AG08396 (cell line): ENCODE results near the gene KIAA0586.
"Not testable (repeated sequence)": the region's sequence is repeated elsewhere in the genome, so short reads cannot be mapped to it uniquely, and the experiment has no call there.

Source experiments
- DNase-seq: peaks from one replicate; pipeline ENCODE4 v3.0.0; 2012; ENCODE audit warnings: low spot score, mixed read lengths

Gene KIAA0586

GRCh38 chr14:58549105-58549757, 121.7 kb downstream of the KIAA0586 start:
- no peak for DNase-seq

- no peak for DNase-seq
Measured at GRCh38 chr14:58553959-58554358, 126.4 kb downstream of the KIAA0586 start.

GRCh38 chr14:58555647-58556046, 128.1 kb downstream of the KIAA0586 start:
- no peak for DNase-seq

GRCh38 chr14:58557242-58557641, 129.7 kb downstream of the KIAA0586 start:
- DNase-seq = no peak

- no peak for DNase-seq
Measured at GRCh38 chr14:58560208-58560607, 132.7 kb downstream of the KIAA0586 start.

GRCh38 chr14:58562141-58562540, 134.6 kb downstream of the KIAA0586 start:
- DNase-seq = no peak

GRCh38 chr14:58563978-58564377, 136.5 kb downstream of the KIAA0586 start:
- DNase-seq = no peak

- no peak for DNase-seq
Measured at GRCh38 chr14:58565832-58566231, 138.3 kb downstream of the KIAA0586 start.

GRCh38 chr14:58566979-58567378, 139.5 kb downstream of the KIAA0586 start:
- DNase-seq = no peak

GRCh38 chr14:58568322-58568721, 140.8 kb downstream of the KIAA0586 start:
- no peak for DNase-seq

- DNase-seq = no peak
Measured at GRCh38 chr14:58571256-58571655, 143.7 kb downstream of the KIAA0586 start.

GRCh38 chr14:58571769-58572472, 144.4 kb downstream of the KIAA0586 start:
- peak; percentile 59 for DNase-seq

- DNase-seq = no peak
Measured at GRCh38 chr14:58572473-58572853, 144.9 kb downstream of the KIAA0586 start.

- DNase-seq = no peak
Measured at GRCh38 chr14:58572863-58573262, 145.3 kb downstream of the KIAA0586 start.

- DNase-seq = no peak
Measured at GRCh38 chr14:58574623-58575022, 147.1 kb downstream of the KIAA0586 start.

- no peak for DNase-seq
Measured at GRCh38 chr14:58575956-58576355, 148.4 kb downstream of the KIAA0586 start.

GRCh38 chr14:58580035-58580434, 152.5 kb downstream of the KIAA0586 start:
- DNase-seq = not testable (repeated sequence)

- not testable (repeated sequence) for DNase-seq
Measured at GRCh38 chr14:58581389-58581788, 153.9 kb downstream of the KIAA0586 start.

GRCh38 chr14:58584383-58584782, 156.9 kb downstream of the KIAA0586 start:
- DNase-seq = no peak

GRCh38 chr14:58587271-58587670, 159.8 kb downstream of the KIAA0586 start:
- peak; percentile 68 for DNase-seq

GRCh38 chr14:58588321-58588720, 160.8 kb downstream of the KIAA0586 start:
- not testable (repeated sequence) for DNase-seq

- no peak for DNase-seq
Measured at GRCh38 chr14:58593977-58594376, 166.5 kb downstream of the KIAA0586 start.

- DNase-seq = no peak
Measured at GRCh38 chr14:58597041-58597440, 169.5 kb downstream of the KIAA0586 start.
